ENCODE measurements around the gene ZIC1. TPM values are rescaled to one million over a fixed set of nuclear protein-coding genes. Genes with fewer than 3 reads are reported as not detected.

The ZIC1 gene
- total RNA-seq, 1 donor from 2014 or later, result 20.0 TPM

- FAIRE-seq (no peak), DNase-seq (ENCODE audit: low spot score in 2 of 2) (no peak)
Measured at GRCh38 chr3:147458995-147459704, 50.0 kb downstream of the ZIC1 start.

- no peak for FAIRE-seq
- no peak for DNase-seq (ENCODE audit: low spot score in 2 of 2)
Measured at GRCh38 chr3:147462856-147463255, 53.7 kb downstream of the ZIC1 start.

Other genes with a start within 250 kb of the ZIC1 start
- gene ZIC4, start 2.8 kb upstream of the ZIC1 start, total RNA-seq, result 2.4 TPM